PC-9 (cell line): ENCODE measurements around the gene ILKAP. TPM values are rescaled to one million over a fixed set of nuclear protein-coding genes. Genes with fewer than 3 reads are reported as not detected.

Experiments
- BruUV-seq: library from RNA; stranded (reverse); fragments of 400-500 nt; replicated peaks from 2 replicates; lab custom pipeline; 2021; lab: Mats Ljungman, UMichigan
- CTCF ChIA-PET: fragments of 300-600 bp; sonication (Branson Sonifier 250); formaldehyde crosslinking; loops from one replicate; lab custom pipeline; 2022; ENCODE audit warnings: antibody characterized with exemption; lab: Charles Lee
- POLR2A ChIA-PET: fragments of 300-600 bp; sonication (Branson Sonifier 250); formaldehyde crosslinking; loops from one replicate; lab custom pipeline; 2022; ENCODE audit warnings: antibody characterized with exemption; ENCODE audit not compliant: unreplicated experiment; lab: Charles Lee
- DNase-seq, 2 experiments: peaks; one replicate each; pipeline versions ENCODE4 v3.0.0 to v3.0.0-alpha.2; 2015 to 2022; ENCODE audit warnings: mixed read lengths in 1 of 2
- H2AFZ ChIP-seq: fragments of 200-600 bp; sonication (generic); 2 replicates; pipeline ENCODE4 v1.8.1; 2017; ENCODE audit warnings: antibody characterized with exemption
- H3F3A ChIP-seq: fragments of 200-600 bp; sonication (generic); 2 replicates; pipeline ENCODE4 v1.8.1; 2017; ENCODE audit warnings: antibody characterized with exemption, mild to moderate bottlenecking, low read depth; ENCODE audit not compliant: insufficient read depth
- H3K27ac ChIP-seq: fragments of 200-600 bp; sonication (generic); 2 replicates; pipeline ENCODE4 v1.6.1; 2016; ENCODE audit warnings: mixed run types
- H3K27me3 ChIP-seq: fragments of 200-600 bp; sonication (generic); 2 replicates; pipeline ENCODE4 v1.6.1; 2016; ENCODE audit warnings: low read depth, mixed run types; ENCODE audit not compliant: insufficient read depth
- H3K36me3 ChIP-seq: fragments of 200-600 bp; sonication (generic); 2 replicates; pipeline ENCODE4 v1.6.1; 2016; ENCODE audit warnings: low read depth, mixed run types
- H3K4me1 ChIP-seq: fragments of 200-600 bp; sonication (generic); replicated peaks from 2 replicates; pipeline ENCODE4 v1.6.1; 2016; ENCODE audit warnings: mixed run types; ENCODE audit not compliant: insufficient read depth
- H3K4me2 ChIP-seq: fragments of 200-600 bp; sonication (generic); 2 replicates; pipeline ENCODE4 v1.6.1; 2017; ENCODE audit warnings: mixed run types
- H3K4me3 ChIP-seq: fragments of 200-600 bp; sonication (generic); 2 replicates; pipeline ENCODE4 v1.6.1; 2016; ENCODE audit warnings: mixed run types
- H3K79me2 ChIP-seq: fragments of 200-600 bp; sonication (generic); 2 replicates; pipeline ENCODE4 v1.6.1; 2017; ENCODE audit warnings: low read depth, mixed run types
- H3K9me2 ChIP-seq: fragments of 200-600 bp; sonication (generic); 2 replicates; pipeline ENCODE4 v1.8.1; 2017; ENCODE audit warnings: mild to moderate bottlenecking; ENCODE audit not compliant: insufficient read depth
- H3K9me3 ChIP-seq: fragments of 200-600 bp; sonication (generic); 2 replicates; pipeline ENCODE4 v1.8.1; 2016; ENCODE audit warnings: low read depth; ENCODE audit not compliant: insufficient read depth
- H4K20me1 ChIP-seq: fragments of 200-600 bp; sonication (generic); 2 replicates; pipeline ENCODE4 v1.8.1; 2017; ENCODE audit not compliant: insufficient read depth
- CTCF ChIP-seq: fragments of 200-600 bp; sonication (generic); conservative IDR thresholded peaks from 2 replicates; pipeline ENCODE4 v1.6.1; 2017; ENCODE audit warnings: mixed run types, antibody characterized with exemption, mild to moderate bottlenecking, moderate library complexity
- EZH2 ChIP-seq: fragments of 200-600 bp; sonication (generic); IDR thresholded peaks from 2 replicates; pipeline ENCODE4 v1.8.0; 2017; ENCODE audit warnings: antibody characterized with exemption, low read depth
- intact Hi-C: fragments of 100-400 bp; cut with micrococcal nuclease; formaldehyde crosslinking; loops from one replicate; pipeline ENCODE4 v1.10.0; 2022; ENCODE audit not compliant: unreplicated experiment
- total RNA-seq: library from RNA; stranded (reverse); gene quantifications from 2 replicates; pipeline ENCODE4 v1.2.3, GENCODE V29; 2021

Gene ILKAP
- total RNA-seq, 1 experiment from 2014 or later = 55.6 TPM

- POLR2A ChIA-PET = no interaction called here
- Histone ChIP-seq H3K36me3 (no peaks in the 10 kb centered on the region), H3K4me3 (no peak overlapping the region), H4K20me1 (no peaks in the 10 kb centered on the region), H3K4me1 (peaks cover 8% of the 10 kb centered on the region), H3F3A (0 out of 2 replicates have a peak, but pooled peaks cover 7% of the 10 kb centered on the region), H3K9me3 (no peaks in the 10 kb centered on the region), H3K9me2 (no peaks in the 10 kb centered on the region), H3K27ac (no peak overlapping the region), H3K4me2 (no peak overlapping the region), H3K79me2 (no peaks in the 10 kb centered on the region), H2AFZ (no peak overlapping the region), H3K27me3 (no peaks in the 10 kb centered on the region)
- BruUV-seq = no TSS peak
- CTCF ChIA-PET = no interaction called here
- TF ChIP-seq CTCF (no peak), EZH2 (no peak)
- no peak for DNase-seq
- intact Hi-C loops = loop anchor here (10.0 kb wide), 1 partner anchor 103 kb away; no protein-coding TSS in a partner anchor
These were observed 44.5 kb upstream of the ILKAP start for GRCh38 chr2:238247841-238248453.

DNA sequence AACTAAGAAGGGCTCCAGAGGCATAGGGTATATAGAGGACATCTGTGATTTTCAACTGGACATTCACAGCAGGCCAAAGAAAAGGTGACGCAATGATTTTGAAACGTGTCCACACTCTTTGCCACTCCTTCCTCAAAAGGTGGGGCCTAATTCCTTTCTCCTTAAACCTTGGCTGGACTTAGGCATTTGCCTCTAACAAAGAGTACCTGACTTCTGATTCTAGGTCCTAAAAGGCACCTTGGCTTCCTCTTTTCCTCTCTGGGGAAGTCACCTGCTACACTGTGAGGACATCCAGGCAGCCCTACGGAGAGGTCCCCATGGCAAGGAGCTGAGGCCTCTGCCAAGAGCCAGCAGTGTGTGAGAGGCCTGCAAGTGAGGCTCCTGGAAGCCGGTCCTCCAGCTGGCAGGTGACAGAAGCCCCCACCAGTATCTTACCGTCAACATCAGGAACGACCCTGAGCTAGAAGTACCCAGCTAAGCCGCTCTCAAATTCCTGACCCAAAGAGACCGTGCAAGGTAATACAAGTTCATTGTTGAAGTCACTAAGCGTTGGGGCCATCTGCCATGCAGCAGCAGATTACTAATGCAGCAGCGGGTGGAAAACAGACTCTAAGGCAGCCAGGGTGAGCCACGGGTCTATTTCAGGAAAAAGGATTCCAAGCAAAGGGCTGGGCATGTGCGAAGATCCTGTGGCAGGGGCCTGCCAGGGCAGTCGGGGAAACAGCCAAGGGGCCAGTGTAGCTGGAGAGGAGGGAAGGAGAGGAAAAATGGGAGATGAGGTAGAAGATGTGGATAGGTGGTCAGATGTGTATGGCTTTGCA is 43.7 kb upstream of the ILKAP start:
- H4K20me1 ChIP-seq = no peaks in the 10 kb centered on the region
- H2AFZ ChIP-seq = no peak overlapping the region
- no peak overlapping the region for H3K27ac ChIP-seq
- H3K9me3 ChIP-seq = no peaks in the 10 kb centered on the region
- H3F3A ChIP-seq = peaks cover 7% of the 10 kb centered on the region; the same call in 1 of the 2 replicates
- H3K4me1 ChIP-seq = peaks cover 8% of the 10 kb centered on the region
- no peaks in the 10 kb centered on the region for H3K9me2 ChIP-seq
- H3K36me3 ChIP-seq = no peaks in the 10 kb centered on the region
- no peak for DNase-seq
- CTCF ChIA-PET = no interaction called here
- POLR2A ChIA-PET = no interaction called here
- no peaks in the 10 kb centered on the region for H3K79me2 ChIP-seq
- peak overlapping the region; percentile 16; the same call in 1 of the 2 replicates for H3K4me2 ChIP-seq
- H3K27me3 ChIP-seq = no peaks in the 10 kb centered on the region
- H3K4me3 ChIP-seq = no peak overlapping the region
- no peak for TF ChIP-seq CTCF
- no peak for TF ChIP-seq EZH2
- intact Hi-C loops = loop anchor here (10.0 kb wide), 1 partner anchor 102 kb away; no protein-coding TSS in a partner anchor
- BruUV-seq = no TSS peak

- no peaks in the 10 kb centered on the region for H3K27me3 ChIP-seq
- H3K36me3 ChIP-seq = no peaks in the 10 kb centered on the region
- no TSS peak for BruUV-seq
- H3K27ac ChIP-seq = no peak overlapping the region
- TF ChIP-seq CTCF (no peak), EZH2 (no peak)
- intact Hi-C loops = loop anchor here (5.0 to 10.0 kb wide), 2 partner anchors 99 to 387 kb away; partner anchors contain the start of gene RAMP1
- no peaks in the 10 kb centered on the region for H3K9me3 ChIP-seq
- no peak overlapping the region for H3K4me3 ChIP-seq
- no peak overlapping the region for H3K4me2 ChIP-seq
- H3F3A ChIP-seq = peaks cover 7% of the 10 kb centered on the region; the same call in 1 of the 2 replicates
- no peak overlapping the region for H2AFZ ChIP-seq
- H4K20me1 ChIP-seq = no peaks in the 10 kb centered on the region
- CTCF ChIA-PET = interaction anchor here (0.7 kb wide), 1 partner anchor 407 kb away, joined by 4 read pairs; no protein-coding TSS in a partner anchor
- no peaks in the 10 kb centered on the region for H3K9me2 ChIP-seq
- no peaks in the 10 kb centered on the region for H3K79me2 ChIP-seq
- peaks cover 8% of the 10 kb centered on the region for H3K4me1 ChIP-seq
- POLR2A ChIA-PET = no interaction called here
- DNase-seq = no peak
These were observed 40.7 kb upstream of the ILKAP start for GRCh38 chr2:238244151-238244550.
